HG03354 (cell line): Measurements from ENCODE around the gene PHLDB1.
"Not testable (repeated sequence)": the region's sequence is repeated elsewhere in the genome, so short reads cannot be mapped to it uniquely, and the experiment has no call there.

Experiments
- ATAC-seq: cut with Tn5 transposase; IDR thresholded peaks from one replicate; pipeline ENCODE4 v1.9.1; 2021; ENCODE audit warnings: mild to moderate bottlenecking; ENCODE audit not compliant: unreplicated experiment, poor library complexity, severe bottlenecking

The PHLDB1 gene

DNA sequence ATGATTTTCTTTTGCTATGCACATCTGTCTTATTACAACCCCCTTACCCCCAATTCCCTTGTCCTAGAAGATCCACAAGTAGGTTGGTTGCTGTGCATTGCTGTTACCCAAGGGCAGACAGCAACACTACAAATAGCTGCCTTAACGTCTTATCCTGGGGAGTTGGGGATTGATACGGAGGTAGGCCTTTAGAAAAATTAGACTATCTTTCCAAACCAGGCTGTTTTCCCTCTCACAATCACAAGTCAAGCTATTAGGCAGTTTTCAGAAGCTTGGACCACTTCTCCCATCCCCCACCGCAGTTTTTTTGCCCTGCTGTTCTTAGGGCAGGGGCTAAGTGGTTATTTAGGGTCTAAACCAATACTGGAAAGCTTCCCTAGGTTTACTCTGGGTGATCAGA is 2.8 kb upstream of the PHLDB1 start:
- ATAC-seq = no peak

DNA sequence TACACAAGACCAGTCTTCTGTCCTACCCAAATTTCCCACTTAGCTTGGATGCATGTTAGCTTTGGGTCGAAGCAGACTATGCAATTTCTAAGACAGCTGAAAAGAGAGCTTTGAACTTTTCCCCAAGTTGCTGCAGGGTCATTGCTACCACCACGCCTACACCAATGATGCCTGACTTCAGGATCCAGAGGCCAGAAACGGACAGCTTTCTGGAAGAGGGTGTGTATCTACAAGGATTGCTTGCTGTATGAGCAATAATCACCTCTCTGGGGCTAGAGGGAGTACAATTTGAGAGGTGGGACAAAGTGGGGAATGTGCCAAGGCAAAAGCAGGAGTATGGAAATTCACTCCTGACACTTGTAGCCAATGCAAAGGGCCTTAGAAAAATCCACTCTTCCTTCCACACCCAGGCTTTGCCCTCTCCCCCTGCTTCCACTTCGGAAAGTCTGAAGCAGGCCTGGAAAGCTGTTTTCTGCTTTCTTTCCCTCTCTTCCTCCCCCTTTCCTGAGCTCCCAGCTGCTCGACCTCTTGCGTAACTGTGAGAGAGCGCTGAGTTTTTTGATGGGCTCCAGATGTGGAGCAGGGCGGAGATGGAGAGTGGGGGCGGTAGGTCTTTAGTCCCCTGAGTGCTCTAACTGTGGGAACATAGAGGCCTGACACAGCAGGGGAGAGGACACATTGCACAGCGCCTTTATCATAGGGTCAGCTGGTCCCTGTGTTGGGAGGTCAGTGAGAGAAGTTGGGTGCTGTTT is 2.1 kb upstream of the PHLDB1 start:
- no peak for ATAC-seq

DNA sequence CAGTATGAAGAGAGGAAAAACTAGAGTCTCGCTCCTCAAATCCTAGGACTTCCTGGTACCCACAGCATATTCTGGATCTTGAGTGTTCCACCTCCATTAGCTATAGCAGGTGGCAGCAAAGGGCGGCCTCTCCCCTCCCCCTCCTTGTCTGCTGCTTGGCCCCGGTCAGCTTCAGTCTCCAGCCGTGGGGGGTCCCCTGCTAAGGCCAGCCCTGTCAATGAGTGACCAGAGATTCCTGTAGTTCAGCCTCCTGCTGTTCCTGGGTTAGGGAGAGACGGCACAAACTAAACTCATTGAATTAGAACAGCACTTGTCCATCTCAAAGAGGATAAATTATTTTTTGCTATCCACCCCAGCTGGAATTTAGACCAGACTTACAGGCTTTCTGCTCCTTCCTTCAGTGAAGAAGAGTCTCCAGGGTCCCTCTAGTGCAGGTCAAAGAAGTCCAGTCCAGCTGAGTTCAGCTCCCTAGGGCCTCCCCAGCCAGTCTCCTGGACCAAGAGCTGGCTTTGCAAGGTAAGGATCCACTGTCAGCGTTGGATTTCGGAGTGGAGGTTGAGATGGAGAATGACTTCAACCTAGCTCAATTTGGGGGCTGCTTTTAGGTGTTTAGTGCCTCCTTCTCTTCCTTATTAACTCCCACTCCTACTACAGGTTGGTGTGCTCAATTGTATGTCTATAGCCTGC is 1.1 kb upstream of the PHLDB1 start:
- ATAC-seq = no peak

DNA sequence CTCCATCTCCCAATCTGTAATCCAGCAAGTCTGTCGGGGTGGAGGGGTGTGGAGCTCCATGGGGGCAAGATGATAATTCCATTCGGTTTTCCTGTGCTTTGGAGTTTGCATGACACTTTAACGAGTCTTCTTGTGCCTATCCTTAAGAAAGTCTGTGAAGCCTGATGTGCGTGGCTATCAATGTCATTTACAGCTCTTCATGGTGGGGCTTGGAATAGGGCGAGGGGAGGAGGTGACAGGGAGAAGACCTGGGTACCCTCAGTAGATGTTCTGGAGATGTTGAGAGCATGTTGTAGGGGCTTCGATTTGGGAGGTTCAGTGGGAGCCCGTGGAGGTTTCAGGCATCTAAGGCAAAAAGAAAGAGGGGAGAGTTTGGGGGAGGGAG is 579 bp upstream of the PHLDB1 start:
- ATAC-seq = no peak

DNA sequence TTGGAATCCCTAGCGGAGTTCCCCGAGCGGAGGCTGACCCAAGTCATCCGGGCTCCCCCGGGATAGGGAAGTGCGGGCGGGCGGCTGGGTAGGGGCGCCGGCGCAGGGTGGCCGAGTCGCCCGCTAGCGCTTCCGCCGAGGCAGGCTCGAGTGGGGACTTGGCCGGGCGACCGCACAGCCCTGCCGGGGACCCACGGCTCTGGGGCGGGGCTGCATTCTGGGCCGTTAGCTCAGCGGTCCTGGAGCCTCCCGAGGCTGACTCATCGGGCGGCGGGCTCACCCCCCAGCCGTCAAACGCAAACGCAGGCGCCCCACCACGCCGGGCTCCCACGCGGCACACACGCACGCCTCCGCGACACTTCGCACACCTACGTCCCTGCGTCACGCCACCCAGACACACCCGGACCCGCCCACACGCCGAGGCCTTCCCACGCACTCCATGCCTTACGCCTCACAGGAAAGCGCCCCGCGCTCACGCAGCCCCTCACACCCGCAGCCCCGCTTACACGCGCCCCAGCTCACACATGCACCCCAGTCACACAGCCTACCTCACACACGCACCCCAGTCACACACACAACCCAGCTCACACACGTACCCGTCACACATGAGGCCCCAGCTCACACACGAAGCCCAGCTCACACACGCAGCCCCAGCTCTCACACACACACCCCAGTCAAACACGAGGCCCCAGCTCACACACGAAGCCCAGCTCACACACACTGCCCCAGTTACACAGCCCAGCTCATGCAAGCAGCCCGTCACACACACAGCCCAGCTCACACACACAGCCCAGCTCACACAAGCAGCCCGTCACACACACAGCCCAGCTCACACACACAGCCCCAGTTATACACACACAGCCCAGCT is 1.2 kb downstream of the PHLDB1 start:
- no peak for ATAC-seq

DNA sequence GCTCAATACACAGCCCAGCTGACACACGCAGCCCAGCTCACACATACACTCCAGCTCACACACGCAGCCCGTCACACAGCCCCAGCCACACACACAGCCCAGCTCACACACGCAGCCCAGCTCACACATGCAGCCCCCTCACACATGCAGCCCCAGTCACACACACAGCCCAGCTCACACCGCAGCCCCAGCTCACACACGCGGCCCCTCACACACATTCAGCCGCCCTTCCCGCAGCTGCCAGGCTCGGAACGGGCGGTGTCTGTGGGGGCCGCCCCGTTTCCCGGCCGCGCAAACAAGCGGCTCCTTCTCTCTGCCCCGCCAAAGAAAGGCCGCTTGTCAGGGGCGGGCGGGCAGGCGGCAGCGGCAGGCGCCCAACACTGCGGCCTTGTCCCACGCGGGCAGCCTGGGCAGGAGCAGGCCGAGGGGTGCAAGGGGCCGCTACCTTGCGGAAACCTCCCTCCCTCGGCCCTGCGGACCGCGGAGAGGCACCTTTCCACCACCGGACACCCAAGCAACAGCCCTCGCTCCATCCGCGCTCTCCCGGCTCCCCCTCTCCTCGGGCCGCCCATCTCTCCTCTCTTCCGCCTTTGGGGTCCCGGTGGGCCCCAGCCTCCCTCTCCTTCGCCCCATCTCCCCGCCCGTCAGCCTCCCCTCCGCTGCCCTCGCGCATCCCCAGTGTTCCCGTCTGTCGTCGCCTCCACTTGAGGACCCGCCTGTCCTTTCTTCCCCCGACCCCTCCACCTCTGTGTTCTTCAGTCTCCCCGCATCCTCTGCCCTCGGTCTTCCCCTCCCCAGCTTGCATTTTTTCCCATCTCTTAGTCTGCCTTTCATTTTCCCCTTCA is 2.2 kb downstream of the PHLDB1 start:
- ATAC-seq = no peak

DNA sequence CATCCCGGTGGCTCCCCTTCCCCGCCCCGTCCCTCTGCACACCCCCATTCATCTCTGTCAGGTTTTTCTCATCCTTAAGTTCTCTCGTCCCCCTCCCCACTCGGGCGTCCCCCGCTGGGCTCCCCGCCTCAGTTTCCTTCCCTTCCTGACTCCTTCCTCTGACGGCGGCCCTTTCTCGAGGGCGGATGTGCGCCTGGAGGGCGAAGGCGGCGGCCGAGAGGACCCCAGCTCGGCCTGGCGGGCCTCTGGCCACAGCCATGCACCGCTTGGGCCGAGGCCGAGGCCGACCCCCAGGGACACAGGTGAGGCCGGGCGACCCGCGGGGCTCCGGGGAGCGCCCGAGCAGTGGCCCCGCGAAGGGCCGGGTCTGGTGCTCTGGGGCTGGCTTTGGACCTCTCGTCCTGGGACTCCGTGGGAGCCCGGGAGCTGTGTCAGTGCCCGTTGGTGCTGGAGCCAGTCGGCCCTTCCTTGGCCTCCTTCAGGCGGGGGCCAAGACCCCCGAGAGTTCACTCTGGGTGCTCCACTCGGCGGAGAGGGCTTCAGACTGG is 2.9 kb downstream of the PHLDB1 start:
- no peak for ATAC-seq

DNA sequence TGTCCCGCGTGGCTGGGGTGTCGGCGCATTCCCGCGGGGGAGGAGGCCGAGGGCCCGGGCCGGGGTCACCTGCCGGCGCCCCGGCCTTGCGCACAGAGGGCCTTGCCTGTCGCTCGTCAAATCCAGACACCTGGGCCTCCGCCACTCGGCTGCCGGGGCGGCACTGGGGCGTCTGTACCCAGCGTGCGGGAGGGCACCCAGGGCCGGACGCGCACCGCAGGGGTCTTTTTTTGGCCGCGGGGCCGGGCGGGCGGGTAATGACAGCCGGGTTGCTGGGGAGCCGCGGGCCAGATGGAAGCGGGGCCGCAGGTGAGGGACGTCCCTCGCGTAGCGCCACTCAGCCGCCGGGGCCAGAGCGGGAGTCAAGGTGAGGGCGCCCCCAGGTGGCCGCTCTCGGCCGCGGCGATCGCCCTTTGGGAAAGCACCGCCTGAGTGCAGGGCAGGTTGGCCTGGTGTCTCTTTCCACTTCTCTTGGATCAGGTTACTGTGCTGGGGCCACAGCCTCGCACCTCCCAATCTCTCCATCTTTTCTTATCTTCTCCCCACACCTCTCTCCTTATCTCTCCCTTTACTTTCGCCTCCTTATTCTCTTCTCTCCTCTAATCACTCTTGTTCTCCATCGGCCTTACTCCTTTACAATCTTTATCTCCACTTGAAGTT is 3.5 kb downstream of the PHLDB1 start:
- ATAC-seq = no peak

DNA sequence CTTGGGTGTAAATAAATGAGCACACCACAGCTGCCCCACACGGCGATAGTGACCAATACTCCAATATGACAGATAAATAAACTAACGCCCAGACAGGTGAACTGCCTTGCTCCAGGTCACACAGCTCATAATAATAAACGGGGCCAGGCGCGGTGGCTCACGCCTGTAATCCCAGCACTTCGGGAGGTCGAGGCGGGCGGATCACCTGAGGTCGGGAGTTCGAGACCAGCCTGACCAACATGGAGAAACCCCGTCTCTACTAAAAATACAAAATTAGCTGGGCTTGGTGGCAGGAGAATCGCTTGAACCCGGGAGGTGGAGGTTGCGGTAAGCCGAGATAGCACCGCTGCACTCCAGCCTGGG is 4.0 kb downstream of the PHLDB1 start:
- not testable (repeated sequence) for ATAC-seq

DNA sequence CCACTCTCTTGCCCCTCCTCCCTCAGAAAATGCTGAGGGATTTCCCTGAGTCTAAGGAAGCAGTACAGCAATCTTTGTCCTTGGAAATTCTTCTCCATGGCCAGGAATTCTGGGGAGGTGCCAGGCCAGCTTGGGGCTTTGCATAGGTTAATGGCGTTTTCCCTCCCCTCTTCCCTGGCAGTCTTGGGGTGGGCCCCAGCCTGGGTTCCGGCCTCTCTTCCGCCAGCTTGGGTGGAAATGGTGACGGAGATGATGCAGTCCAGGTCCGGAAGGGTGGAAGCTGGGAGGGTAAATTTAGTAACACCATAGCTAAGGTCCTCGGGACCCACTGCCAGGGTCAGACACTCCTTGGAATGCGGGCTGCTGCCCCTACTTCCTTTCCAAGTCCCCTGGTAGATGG is 5.0 kb downstream of the PHLDB1 start:
- no peak for ATAC-seq

DNA sequence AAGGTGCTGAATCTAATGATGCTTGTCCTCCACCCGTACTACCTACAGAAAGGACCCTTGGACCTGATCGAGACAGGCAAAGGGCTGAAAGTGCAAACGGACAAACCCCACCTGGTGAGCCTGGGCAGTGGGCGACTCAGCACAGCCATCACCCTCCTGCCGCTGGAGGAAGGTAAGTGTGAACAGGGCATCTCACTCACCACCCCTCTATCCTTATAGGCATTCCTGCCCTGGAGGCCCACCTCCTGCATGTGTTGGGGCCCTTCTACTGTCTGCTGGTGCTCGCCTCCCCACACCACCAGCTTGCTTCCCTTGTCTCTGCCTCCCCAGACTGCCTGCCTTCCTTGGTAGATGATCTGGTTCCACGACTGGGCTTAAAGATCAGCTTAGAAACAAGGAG is 7.1 kb downstream of the PHLDB1 start:
- ATAC-seq = no peak

DNA sequence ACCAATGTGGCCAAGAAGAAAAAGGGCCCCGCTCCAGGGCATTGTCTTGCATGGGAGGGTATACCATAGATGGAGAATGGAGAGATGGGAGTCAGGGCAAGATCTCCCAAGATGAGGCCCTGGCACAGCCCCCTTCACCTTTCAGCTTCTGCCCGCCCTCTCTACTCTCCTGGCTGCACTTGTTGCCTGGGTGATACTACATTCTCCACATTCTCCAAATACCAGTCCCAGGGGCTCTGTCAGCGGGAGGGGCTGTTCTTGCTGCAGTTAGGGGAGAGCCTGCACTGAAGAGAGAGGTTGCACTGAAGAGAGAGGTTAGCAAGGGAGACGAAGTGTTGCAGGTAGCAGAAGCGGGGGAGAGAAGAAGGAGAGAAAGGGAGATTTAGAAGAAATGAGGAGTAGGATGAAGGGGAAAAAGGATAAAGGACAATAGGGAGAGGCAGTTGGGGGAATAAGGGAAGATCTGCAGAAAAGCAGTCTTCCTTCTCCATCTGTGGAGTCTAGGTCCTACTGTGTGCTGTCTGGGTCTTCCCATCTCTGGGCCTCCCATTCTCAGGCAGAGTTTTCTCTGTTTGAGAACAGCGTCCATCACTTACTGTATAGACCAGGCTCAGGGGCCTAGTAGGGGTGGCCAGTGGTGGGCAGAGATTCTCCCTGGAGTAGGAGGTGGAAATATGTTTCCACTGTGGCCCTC is 8.0 kb downstream of the PHLDB1 start:
- no peak for ATAC-seq

DNA sequence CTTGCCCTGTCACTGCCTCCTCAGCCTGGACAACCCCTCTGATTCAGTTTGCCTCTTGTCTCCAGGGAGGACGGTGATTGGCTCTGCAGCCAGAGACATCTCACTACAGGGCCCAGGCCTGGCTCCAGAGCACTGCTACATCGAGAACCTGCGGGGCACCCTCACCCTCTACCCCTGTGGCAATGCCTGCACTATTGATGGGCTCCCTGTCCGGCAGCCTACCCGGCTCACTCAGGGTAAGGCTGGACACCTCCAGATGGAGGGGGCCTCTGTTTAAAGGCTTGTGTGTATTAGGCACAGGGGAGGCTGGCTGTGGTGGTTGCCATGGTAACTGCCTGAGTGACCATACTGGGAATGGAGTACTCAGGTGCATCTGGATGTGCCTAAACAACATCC is 8.6 kb downstream of the PHLDB1 start:
- ATAC-seq = no peak

DNA sequence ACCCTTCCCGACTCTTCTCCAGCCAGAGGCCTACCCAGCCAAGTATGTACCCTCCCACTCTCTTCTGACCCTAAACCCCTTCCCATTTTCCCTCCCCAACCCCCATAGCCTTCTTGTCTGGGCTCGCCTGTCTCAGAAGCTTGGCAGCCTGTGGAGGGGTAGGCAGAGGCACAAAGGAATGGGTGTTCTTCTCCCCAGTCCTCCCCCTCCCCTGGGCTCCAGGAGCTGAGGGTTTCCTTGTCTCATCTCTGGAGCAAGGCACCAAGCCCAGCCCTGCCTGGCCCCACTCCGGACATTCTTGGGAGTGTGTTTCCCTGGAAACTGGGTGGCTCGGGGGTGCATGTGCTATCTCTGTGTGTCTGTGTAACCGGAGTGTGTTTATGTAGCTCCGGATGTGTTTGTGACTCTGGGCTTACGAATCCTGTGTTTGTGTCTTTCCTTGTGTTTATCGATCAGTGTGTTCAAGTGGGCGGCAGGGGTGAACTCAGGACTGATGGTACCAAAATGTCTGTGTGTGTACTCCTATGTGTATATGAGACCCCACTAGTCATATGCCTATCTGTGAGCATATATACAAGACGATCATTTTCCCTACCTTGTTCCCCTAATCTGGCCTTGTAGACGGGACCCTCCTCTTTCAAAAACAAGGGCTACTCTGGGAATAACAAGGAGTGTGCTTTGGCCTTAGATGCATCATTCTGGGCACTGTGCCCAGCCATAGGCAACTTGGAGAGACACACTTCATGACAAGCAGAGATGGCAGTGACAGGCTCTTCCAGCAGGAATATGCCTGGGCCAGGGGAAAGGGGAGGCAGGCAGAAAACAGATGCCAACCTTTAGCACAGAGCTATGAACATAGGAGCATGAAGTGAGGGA is 10.9 kb downstream of the PHLDB1 start:
- no peak for ATAC-seq

DNA sequence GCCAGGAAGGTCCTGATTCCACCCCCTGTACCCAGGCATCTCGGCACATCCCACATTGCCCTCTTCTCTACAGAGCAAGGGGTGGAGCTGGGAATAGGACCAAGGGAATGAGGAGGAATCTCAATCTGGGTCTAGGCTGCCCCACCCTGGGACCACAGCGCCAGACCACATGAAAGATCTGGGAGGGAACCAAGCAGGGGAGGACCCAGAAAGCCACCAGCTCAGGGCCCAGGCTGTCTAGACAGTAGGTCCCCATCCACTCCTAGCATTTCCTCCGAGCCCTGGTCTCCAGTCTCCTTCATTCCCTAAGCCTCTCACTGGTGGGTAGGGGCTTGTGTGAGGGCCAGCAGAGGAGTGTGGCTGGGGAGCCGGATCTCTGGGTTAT is 11.6 kb downstream of the PHLDB1 start:
- ATAC-seq = no peak

DNA sequence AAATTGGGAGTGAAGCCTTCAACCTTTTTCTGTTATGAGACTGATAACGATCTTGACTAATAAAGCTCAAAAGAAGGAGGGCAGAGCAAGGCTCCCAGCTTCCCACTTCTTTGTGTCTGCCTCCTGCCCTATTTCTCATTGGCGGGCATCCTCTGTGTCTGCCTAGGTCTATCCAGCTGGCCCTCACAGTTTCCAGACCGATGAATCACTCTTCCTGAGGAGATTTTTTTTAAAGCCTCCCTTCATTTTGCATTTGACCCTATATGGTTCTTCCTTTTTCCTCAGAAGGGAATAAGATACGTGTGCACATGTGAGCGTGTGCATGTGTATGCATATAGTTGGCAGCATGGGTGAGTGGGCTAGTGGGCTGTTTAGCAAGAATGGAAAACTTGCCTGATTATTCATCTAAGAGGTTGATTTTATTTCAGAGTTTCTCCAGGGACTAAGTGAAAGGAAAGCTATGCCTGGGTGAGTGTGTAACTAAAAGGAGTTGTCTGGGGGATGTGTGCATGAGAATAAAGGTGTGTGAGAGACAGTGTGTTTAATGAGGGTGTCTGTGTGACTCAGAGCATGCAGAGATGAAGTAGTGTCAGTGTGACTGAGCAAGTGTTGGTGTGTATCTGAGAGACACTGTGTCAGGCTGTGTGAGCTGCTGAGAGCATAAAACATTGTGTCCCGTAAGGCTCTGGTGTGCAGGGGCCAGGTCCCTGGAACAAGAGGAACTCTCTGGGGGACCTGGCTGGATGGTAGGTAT is 12.2 kb downstream of the PHLDB1 start:
- ATAC-seq = no peak

DNA sequence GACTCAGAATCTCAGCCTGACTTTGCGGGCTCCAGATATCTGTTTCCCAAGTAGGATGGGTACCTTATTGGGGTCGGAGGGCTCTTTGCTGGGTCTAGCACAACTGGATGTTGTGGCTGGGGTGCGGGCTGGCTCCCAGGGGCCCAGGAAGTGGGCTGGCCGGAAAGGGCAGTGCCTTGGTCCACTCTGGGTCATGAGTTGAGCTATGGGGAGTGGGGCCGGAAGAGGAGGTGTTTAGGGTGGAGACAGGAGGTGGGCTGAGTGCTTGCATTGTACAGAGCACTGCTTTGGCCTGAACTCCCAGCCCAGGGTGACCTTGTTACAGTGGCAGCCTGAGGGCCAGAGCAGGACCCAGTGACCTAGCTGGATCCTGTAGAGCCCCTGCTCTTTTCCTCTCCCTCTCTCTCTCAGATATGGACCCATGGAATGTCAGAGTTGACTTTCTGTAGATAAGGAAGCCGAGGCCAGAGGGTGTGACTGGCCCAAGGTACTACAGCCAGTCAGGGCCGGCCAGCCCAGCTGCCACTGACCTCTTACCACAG is 13.2 kb downstream of the PHLDB1 start:
- no peak for ATAC-seq
